Breast epithelium (tissue), 4 donors: Measurements from ENCODE around the gene PPM1D. TPM values are rescaled to one million over a fixed set of nuclear protein-coding genes. Genes with fewer than 3 reads are reported as not detected.

Source experiments
- DNase-seq, 2 donors: peaks; one replicate each; pipeline ENCODE4 v3.0.0-alpha.2; 2019; ENCODE audit warnings: low spot score in 2 of 2
- H3K27ac ChIP-seq, 2 donors: fragments of 200-600 bp; sonication (generic) in 1 of 2; one replicate each; pipeline ENCODE4 v1.5.1; 2016 to 2019; ENCODE audit warnings: mild to moderate bottlenecking in 1 of 2
- H3K27me3 ChIP-seq, 2 donors: fragments of 200-600 bp; sonication (generic) in 1 of 2; one replicate each; pipeline versions ENCODE4 v1.5.1 to v1.6.0; 2017 to 2019; ENCODE audit warnings: control low read depth in 1 of 2, mild to moderate bottlenecking in 1 of 2
- H3K36me3 ChIP-seq: fragments of 200-600 bp; one replicate; pipeline ENCODE4 v1.5.1; 2019
- H3K4me1 ChIP-seq, 2 donors: fragments of 200-600 bp; sonication (generic); one replicate each; pipeline ENCODE4 v1.5.1; 2016 to 2019; ENCODE audit warnings: control low read depth in 1 of 2
- H3K4me3 ChIP-seq, 3 donors: fragments of 200-600 bp; sonication (generic); 1 replicate in 2 of 3; 2 replicates in 1 of 3; pipeline ENCODE4 v1.5.1; 2016 to 2019; ENCODE audit warnings: mild to moderate bottlenecking in 3 of 3, moderate library complexity in 2 of 3
- H3K9me3 ChIP-seq, 2 donors: fragments of 200-600 bp; sonication (generic) in 1 of 2; one replicate each; pipeline ENCODE4 v1.5.1; 2016 to 2019; ENCODE audit warnings: control low read depth in 1 of 2
- CTCF ChIP-seq, 3 donors: fragments of 450-650 bp; IDR thresholded peaks; one replicate each; pipeline ENCODE4 v1.5.1; 2016 to 2017; ENCODE audit warnings: antibody characterized with exemption in 3 of 3, mild to moderate bottlenecking in 3 of 3, moderate library complexity in 3 of 3
- POLR2A ChIP-seq: fragments of 450-650 bp; IDR thresholded peaks from one replicate; pipeline ENCODE4 v1.6.1; 2016; ENCODE audit warnings: antibody characterized with exemption, mild to moderate bottlenecking, moderate library complexity
- POLR2AphosphoS5 ChIP-seq, 3 donors: sonication (generic); formaldehyde crosslinking; IDR thresholded peaks; one replicate each; pipeline ENCODE4 v1.6.1; 2017; ENCODE audit warnings: antibody characterized with exemption in 3 of 3
- intact Hi-C: fragments of 100-400 bp; cut with DNase I; formaldehyde crosslinking; loops from one replicate; pipeline ENCODE4 v1.15.1; 2023; ENCODE audit warnings: low total_unique reads
- total RNA-seq, 3 donors: library from RNA; depleted of rRNA; stranded (reverse); fragments of >200 nt; gene quantifications; one replicate each; pipeline ENCODE4 v1.1.0, GENCODE V29; 2016

PPM1D gene
- total RNA-seq, 3 donors from 2014 or later = 12.3 to 19.6 (median 14.7) TPM

DNA sequence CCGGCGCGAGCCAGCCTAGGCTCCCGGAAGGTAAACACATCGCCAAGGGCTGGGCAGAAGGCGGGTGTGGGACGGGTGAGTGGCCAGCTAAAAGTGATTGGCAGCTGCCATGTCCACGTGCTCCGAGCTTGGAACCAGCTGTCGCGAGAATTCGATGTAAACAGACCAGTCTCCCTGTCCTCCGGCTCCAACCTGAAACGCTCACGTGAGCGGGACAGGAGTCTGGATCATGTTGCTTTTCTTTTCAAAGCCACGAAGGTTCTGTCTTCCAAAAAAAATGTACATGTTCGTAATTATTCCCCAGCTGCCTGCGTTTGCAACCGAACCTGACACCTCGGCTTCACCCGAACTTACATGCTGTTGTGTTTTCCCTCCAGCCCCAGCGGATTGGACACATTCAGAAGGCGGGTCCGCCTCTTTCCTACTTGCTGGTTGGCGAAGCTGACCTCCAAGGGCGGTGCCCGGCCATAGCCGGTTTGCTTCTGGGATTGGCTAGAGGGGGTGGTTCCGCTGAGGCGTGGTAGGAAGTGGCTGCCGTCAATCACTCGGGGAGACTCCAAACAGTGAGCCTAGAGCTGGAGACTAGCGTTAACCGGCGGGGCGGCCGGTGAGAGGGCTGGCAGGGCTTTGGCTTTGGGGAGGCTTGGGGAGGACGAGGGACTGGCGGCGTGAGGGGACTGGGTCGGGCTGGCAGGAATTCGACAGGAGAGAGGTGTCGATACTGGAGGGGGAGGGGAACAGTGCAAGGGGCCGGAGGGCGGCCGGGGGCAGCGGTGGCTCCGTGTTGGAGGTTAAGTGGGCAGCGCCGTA is 77.5 kb downstream of the PPM1D start, which contains the start of gene BCAS3:
BCAS3 (plus strand) TSS at position 544 of the 810 bp plus-strand sequence.
- Histone ChIP-seq H3K4me3 (peak within 1 kb of the TSS; percentile 71 to 95 (median 88)), H3K27me3 (no peaks in the 10 kb centered on the region), H3K36me3 (no peaks in the 10 kb centered on the region), H3K9me3 (no peaks in the 10 kb centered on the region), H3K4me1 (no peaks in the 10 kb centered on the region), H3K27ac (peak within 1 kb of the TSS; percentile 85 to 88)
- intact Hi-C loops = no loop called here
- no peak for TF ChIP-seq CTCF (IDR thresholded peaks at IDR 0.05)
- peak; percentile 84 for TF ChIP-seq POLR2A
- TF ChIP-seq POLR2AphosphoS5 (IDR thresholded peaks at IDR 0.05) = peak; percentile 63 to 89 (median 81)
- peak; percentile 97 to 99 for DNase-seq

GRCh38 chr17:60678118-60678444 is 78.1 kb downstream of the PPM1D start:
- intact Hi-C loops = no loop called here

DNA sequence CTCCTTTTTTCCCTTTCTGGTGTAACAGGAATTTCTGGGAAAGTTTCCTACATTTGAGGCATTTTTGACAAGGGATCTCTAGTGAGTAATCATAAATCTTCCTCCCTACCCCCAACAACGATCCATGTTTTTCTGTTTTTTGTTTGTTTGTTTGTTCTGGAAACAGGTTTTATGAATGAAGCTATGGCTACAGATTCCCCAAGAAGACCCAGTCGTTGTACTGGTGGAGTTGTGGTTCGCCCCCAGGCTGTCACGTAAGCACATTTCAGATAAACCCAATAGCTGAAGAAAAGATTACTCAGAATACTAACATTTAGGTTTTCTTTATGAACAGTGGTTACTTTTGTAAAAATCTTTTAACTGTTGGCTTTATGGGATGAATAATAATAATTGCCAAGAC is 79.3 kb downstream of the PPM1D start:
- Histone ChIP-seq H3K4me3 (no peak overlapping the region), H3K27me3 (no peaks in the 10 kb centered on the region), H3K4me1 (no peaks in the 10 kb centered on the region), H3K9me3 (no peaks in the 10 kb centered on the region), H3K27ac (no peak overlapping the region), H3K36me3 (no peaks in the 10 kb centered on the region)
- TF ChIP-seq POLR2A (no peak), CTCF (IDR thresholded peaks at IDR 0.05) (no peak), POLR2AphosphoS5 (IDR thresholded peaks at IDR 0.05) (no peak)
- DNase-seq = no peak
- intact Hi-C loops = no loop called here

More at GRCh38 chr17:60678118-60678444, 78.1 kb downstream of the PPM1D start:
- H3K36me3 ChIP-seq = no peaks in the 10 kb centered on the region
- TF ChIP-seq POLR2AphosphoS5 (IDR thresholded peaks at IDR 0.05) (no peak), POLR2A (no peak), CTCF (IDR thresholded peaks at IDR 0.05) (no peak)
- no peaks in the 10 kb centered on the region for H3K4me1 ChIP-seq
- no peaks in the 10 kb centered on the region for H3K27me3 ChIP-seq
- peak overlapping the region; percentile 71 to 95 (median 88) for H3K4me3 ChIP-seq
- H3K27ac ChIP-seq = peak overlapping the region; percentile 85 to 88
- no peaks in the 10 kb centered on the region for H3K9me3 ChIP-seq
- no peak for DNase-seq

GRCh38 chr17:60680754-60681153 is 80.8 kb downstream of the PPM1D start:
- no peak for DNase-seq

More at GRCh38 chr17:60680754-60681153, 80.8 kb downstream of the PPM1D start:
- H3K36me3 ChIP-seq = no peaks in the 10 kb centered on the region
- no peaks in the 10 kb centered on the region for H3K9me3 ChIP-seq
- no peak overlapping the region for H3K27ac ChIP-seq
- no peak overlapping the region for H3K4me3 ChIP-seq
- no peak for TF ChIP-seq POLR2AphosphoS5 (IDR thresholded peaks at IDR 0.05)
- no peak for TF ChIP-seq CTCF (IDR thresholded peaks at IDR 0.05)
- TF ChIP-seq POLR2A = no peak
- no peaks in the 10 kb centered on the region for H3K27me3 ChIP-seq
- intact Hi-C loops = no loop called here
- H3K4me1 ChIP-seq = no peaks in the 10 kb centered on the region
